ENCODE results near the gene CLIC1.

Gene CLIC1

GRCh38 chr6:31737991-31738979 is 2.0 kb upstream of the CLIC1 start:
- DNase-seq: peak; percentile 15

GRCh38 chr6:31737315-31737990 is 1.1 kb upstream of the CLIC1 start:
- no peak for DNase-seq

GRCh38 chr6:31736768-31737314 is 511 bp upstream of the CLIC1 start:
- DNase-seq: no peak

GRCh38 chr6:31734821-31735406 is 1.4 kb downstream of the CLIC1 start:
- DNase-seq: no peak

- no peak for DNase-seq
Measured at GRCh38 chr6:31734247-31734820, 2.0 kb downstream of the CLIC1 start.

GRCh38 chr6:31733734-31734133 is 2.6 kb downstream of the CLIC1 start:
- no peak for DNase-seq

GRCh38 chr6:31732029-31732428 is 4.3 kb downstream of the CLIC1 start:
- no peak for DNase-seq

- no peak for DNase-seq
Measured at GRCh38 chr6:31730631-31731086, 5.7 kb downstream of the CLIC1 start.

- DNase-seq: no peak
Measured at GRCh38 chr6:31729979-31730630, 6.2 kb downstream of the CLIC1 start.

- DNase-seq: peak; percentile 58
Measured at GRCh38 chr6:31729515-31729978, 6.8 kb downstream of the CLIC1 start.

- DNase-seq: no peak
Measured at GRCh38 chr6:31728767-31729514, 7.4 kb downstream of the CLIC1 start, which contains the start of gene DDAH2. Gene DDAH2, minus strand, starts transcription at chr6:31729299. Its CDS starts 138 bp downstream, at chr6:31729161.

- no peak for DNase-seq
Measured at GRCh38 chr6:31727717-31728671, 8.3 kb downstream of the CLIC1 start.

- DNase-seq: no peak
Measured at GRCh38 chr6:31727034-31727716, 9.2 kb downstream of the CLIC1 start.

- DNase-seq: no peak
Measured at GRCh38 chr6:31725502-31726350, 10.6 kb downstream of the CLIC1 start.

- no peak for DNase-seq
Measured at GRCh38 chr6:31723980-31724691, 12.2 kb downstream of the CLIC1 start.

- DNase-seq: no peak
Measured at GRCh38 chr6:31723245-31723979, 12.9 kb downstream of the CLIC1 start, which contains the start of gene MPIG6B. Gene MPIG6B, plus strand, starts transcription at chr6:31723373. Its CDS starts 11 bp downstream, at chr6:31723384.

- no peak for DNase-seq
Measured at GRCh38 chr6:31722173-31722572, 14.2 kb downstream of the CLIC1 start.
